PC-9 (cell line): ENCODE measurements around the gene SERINC5.

Experiments
- EZH2 ChIP-seq: fragments of 200-600 bp; sonication (generic); IDR thresholded peaks from 2 replicates; pipeline ENCODE4 v1.8.0; 2017; ENCODE audit warnings: antibody characterized with exemption, low read depth
- TF ChIP-seq, protein P1 (sequence below): fragments of 200-600 bp; sonication (generic); conservative IDR thresholded peaks from 2 replicates; pipeline ENCODE4 v1.6.1; 2017; ENCODE audit warnings: mixed run types, antibody characterized with exemption, mild to moderate bottlenecking, moderate library complexity

DNA sequence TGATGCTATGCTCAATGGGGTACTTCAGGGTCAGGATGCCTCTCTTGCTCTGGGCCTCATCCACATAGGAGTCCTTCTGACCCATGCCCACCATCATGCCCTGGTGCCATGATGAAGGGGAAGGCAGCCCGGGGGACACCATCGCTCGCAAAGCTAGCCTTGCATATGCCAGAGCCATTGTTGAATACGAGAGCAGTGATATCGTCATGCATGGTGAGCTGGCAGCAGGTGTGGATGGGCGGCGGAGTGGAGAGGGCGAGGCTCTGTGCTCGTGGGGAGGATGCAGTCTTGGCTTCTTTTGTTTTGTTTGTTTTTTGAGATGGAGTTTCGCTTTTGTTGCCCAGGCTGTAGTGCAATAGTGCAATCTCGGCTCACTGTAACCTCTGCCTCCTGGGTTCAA, 46.8 kb upstream of the SERINC5 start:
- TF ChIP-seq, protein P1, sequence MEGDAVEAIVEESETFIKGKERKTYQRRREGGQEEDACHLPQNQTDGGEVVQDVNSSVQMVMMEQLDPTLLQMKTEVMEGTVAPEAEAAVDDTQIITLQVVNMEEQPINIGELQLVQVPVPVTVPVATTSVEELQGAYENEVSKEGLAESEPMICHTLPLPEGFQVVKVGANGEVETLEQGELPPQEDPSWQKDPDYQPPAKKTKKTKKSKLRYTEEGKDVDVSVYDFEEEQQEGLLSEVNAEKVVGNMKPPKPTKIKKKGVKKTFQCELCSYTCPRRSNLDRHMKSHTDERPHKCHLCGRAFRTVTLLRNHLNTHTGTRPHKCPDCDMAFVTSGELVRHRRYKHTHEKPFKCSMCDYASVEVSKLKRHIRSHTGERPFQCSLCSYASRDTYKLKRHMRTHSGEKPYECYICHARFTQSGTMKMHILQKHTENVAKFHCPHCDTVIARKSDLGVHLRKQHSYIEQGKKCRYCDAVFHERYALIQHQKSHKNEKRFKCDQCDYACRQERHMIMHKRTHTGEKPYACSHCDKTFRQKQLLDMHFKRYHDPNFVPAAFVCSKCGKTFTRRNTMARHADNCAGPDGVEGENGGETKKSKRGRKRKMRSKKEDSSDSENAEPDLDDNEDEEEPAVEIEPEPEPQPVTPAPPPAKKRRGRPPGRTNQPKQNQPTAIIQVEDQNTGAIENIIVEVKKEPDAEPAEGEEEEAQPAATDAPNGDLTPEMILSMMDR: no peak
- no peak for TF ChIP-seq EZH2
